22Rv1 (cell line): Measurements from ENCODE around the gene SHC2.

Source experiments
- ZFX ChIP-seq: fragments of 450-650 bp; IDR thresholded peaks from 2 replicates; pipeline ENCODE4 v1.6.1; 2017; ENCODE audit warnings: antibody characterized with exemption, borderline replicate concordance
- TF ChIP-seq, protein P1 (sequence below): fragments of 450-650 bp; IDR thresholded peaks from 2 replicates; pipeline ENCODE4 v1.5.1; 2017; ENCODE audit warnings: mild to moderate bottlenecking

- TF ChIP-seq, protein P1, sequence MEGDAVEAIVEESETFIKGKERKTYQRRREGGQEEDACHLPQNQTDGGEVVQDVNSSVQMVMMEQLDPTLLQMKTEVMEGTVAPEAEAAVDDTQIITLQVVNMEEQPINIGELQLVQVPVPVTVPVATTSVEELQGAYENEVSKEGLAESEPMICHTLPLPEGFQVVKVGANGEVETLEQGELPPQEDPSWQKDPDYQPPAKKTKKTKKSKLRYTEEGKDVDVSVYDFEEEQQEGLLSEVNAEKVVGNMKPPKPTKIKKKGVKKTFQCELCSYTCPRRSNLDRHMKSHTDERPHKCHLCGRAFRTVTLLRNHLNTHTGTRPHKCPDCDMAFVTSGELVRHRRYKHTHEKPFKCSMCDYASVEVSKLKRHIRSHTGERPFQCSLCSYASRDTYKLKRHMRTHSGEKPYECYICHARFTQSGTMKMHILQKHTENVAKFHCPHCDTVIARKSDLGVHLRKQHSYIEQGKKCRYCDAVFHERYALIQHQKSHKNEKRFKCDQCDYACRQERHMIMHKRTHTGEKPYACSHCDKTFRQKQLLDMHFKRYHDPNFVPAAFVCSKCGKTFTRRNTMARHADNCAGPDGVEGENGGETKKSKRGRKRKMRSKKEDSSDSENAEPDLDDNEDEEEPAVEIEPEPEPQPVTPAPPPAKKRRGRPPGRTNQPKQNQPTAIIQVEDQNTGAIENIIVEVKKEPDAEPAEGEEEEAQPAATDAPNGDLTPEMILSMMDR, result peak; percentile 94
- TF ChIP-seq ZFX, result no peak
These were observed 34.7 kb upstream of the SHC2 start for GRCh38 chr19:495402-496111.
